Fibroblast of mammary gland (primary cell): Measurements from ENCODE around the gene TMEM217.

Source experiments
- DNase-seq: peaks from one replicate; pipeline ENCODE4 v3.0.0-alpha.2; 2010; ENCODE audit warnings: low read depth
- H3K4me3 ChIP-seq: 2 replicates; pipeline ENCODE4 v1.5.1; 2011; ENCODE audit warnings: low read depth, mild to moderate bottlenecking, low read length, moderate library complexity; ENCODE audit not compliant: control insufficient read depth
- TF ChIP-seq, protein P1 (sequence below): conservative IDR thresholded peaks from 2 replicates; pipeline ENCODE4 v1.5.1; 2011; ENCODE audit warnings: low read depth, low read length, inconsistent platforms; ENCODE audit not compliant: control insufficient read depth, insufficient read depth

TMEM217 gene

DNA sequence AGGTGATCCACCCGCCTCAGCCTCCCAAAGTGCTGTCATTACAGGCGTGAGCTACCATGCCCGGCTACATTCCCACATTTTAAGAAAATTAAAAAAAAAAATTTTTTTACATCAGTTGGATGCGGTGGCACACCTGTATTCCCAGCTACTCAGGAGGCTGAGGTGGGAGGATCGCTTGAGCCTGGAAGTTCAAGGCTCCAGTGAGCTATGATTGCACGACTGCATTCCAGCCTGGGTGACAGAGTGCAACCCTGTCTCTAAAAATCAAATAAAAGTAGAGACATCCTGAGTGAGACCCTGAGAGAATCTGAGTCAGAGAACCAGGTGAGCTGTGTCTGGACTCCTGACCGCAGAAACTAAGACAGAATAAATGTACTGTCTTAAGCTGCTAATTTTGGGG is 49.2 kb downstream of the TMEM217 start:
- H3K4me3 ChIP-seq, result no peak overlapping the region
- no peak for DNase-seq
- TF ChIP-seq, protein P1, sequence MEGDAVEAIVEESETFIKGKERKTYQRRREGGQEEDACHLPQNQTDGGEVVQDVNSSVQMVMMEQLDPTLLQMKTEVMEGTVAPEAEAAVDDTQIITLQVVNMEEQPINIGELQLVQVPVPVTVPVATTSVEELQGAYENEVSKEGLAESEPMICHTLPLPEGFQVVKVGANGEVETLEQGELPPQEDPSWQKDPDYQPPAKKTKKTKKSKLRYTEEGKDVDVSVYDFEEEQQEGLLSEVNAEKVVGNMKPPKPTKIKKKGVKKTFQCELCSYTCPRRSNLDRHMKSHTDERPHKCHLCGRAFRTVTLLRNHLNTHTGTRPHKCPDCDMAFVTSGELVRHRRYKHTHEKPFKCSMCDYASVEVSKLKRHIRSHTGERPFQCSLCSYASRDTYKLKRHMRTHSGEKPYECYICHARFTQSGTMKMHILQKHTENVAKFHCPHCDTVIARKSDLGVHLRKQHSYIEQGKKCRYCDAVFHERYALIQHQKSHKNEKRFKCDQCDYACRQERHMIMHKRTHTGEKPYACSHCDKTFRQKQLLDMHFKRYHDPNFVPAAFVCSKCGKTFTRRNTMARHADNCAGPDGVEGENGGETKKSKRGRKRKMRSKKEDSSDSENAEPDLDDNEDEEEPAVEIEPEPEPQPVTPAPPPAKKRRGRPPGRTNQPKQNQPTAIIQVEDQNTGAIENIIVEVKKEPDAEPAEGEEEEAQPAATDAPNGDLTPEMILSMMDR, result no peak

DNA sequence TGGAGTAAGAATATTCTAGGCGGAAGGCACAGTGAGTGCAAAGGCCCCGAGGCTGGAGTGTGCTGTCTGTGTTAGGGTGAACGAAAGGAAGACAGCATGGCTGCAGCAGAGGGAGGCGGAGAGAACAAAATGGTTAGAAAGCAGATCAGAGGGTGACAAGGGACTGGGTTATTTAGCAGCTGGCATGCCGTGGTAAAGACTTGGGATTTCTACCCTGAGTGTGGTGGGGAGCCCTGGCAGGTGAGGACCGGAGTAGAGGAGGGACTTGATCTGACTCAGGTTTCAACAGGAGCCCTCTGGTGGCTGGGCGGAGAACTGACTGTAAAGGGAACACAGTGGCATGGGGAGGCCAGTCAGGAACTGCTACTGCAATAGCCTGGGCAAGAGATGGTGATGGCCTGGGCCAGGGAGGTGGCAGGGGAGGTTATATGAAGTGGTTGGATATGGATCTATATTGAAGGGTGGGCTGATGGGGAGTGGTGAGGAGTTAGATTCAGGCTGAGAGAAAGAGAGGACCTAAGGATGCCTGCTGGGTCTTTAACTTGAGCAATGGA is 50.0 kb downstream of the TMEM217 start:
- H3K4me3 ChIP-seq, result no peak overlapping the region
- peak; percentile 75 for DNase-seq
- TF ChIP-seq, protein P1, result peak; percentile 85

DNA sequence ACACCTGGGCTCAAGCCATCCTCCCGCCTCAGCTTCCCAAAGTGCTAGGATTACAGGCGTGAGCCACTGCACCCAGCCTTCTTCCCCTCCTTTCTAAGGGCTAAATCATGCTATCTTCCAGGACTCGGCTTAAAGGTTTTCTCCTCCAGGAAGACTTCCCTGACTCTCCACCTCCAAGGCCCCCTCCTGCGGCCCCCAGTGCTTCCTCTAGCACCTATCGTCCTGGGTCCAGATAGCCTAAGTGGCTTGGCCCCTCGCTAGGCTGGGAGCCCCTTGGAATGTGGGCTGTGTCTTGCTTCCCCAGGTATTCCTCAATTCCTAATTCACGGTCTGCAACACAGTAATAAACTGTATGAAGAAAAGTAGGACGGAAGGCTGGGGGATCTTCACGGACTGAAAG is 51.3 kb downstream of the TMEM217 start:
- no peak overlapping the region for H3K4me3 ChIP-seq
- DNase-seq, result no peak
- TF ChIP-seq, protein P1, result no peak

DNA sequence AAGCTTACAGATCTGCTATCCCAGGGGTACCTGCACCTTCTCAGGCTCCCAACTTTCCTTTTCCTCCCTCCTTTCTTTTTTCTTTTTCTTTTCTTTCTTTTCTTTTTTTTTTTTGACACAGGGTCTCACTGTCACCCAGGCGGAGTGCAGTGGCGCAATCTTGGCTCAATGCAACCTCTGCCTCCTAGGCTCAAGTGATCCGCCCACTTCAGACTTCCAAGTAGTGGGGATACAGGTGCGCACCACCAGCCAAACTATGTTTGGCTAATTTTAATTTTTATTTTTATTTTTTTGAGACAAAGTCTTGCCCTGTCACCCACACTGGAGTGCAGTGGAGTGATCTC is 52.0 kb downstream of the TMEM217 start:
- TF ChIP-seq, protein P1, result no peak
- no peak overlapping the region for H3K4me3 ChIP-seq
- DNase-seq, result no peak

DNA sequence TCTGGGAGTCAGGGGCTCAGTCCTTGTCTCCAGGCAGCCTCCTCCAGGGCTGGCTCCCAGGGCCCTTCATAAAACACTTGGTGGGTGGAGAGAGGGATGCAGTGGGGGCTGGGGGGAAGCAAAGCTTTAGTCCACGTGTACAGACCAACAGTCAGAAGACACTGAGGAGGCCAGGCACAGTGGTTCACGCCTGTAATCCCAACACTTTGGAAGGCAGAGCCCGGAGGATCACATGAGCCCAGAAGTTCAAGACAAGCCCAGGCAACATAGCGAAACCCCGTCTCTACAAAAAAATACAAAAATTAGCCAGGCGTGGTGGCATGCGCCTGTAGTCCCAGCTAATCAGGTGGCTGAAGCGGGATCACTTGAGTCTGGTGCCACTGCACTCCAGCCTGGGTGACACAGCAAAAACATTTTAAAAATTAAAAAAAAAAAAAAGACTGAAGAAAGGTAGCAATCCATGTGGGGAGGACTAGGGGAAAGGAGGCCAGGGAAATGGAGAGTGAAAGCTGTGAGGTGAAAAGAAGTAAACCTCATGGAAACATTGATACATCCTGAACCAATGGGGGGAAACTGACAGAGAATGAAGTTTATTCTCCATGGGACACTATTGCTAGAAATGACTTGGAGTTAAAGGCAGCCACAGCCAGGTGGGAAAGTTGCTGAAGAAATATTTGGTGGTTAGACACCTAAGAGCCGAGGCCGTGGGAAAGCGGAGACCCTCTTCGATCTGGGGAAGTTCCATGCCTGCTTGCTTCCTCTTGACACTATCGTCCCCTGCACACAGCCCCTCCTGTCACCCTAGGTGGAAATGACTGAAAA is 52.6 kb downstream of the TMEM217 start:
- DNase-seq, result no peak
- H3K4me3 ChIP-seq, result no peak overlapping the region
- TF ChIP-seq, protein P1, result no peak

DNA sequence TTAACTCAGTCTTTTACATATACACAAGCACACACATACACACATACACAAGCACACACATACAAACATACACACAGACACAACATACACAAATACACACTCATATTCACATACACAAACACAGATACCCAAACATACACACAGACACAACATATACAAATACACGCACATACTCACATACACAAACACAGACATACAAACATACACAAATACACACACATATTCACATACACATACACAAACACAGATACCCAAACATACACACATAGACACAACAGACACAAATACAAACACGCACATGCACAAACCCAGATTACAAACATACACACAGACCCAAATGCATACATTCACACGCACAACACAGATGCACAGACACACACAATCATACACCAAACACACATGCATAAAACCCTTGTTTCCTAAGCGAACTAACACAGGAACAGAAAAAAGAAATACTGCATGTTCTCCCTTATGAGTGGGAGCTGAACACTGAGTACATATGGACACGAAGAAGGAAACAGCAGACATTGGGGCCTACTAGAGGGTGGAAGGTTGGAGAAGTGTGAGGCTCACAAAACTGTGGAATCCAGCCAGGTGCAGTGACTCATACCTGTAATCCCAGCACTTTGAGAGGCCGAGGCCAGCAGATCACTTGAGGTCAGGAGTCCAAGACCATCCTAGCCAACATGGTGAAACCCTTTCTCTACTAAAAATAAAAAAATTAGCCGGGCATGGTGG is 53.8 kb downstream of the TMEM217 start:
- TF ChIP-seq, protein P1, result no peak
- H3K4me3 ChIP-seq, result no peak overlapping the region
- DNase-seq, result peak; percentile 62
